Keratinocyte (primary cell): Measurements from ENCODE around the gene VARS1. TPM values are rescaled to one million over a fixed set of nuclear protein-coding genes. Genes with fewer than 3 reads are reported as not detected.
"Not testable (repeated sequence)": the region's sequence is repeated elsewhere in the genome, so short reads cannot be mapped to it uniquely, and the experiment has no call there.

ENCODE experiments used
- DNase-seq: peaks from one replicate; pipeline ENCODE4 v3.0.0-alpha.2; 2011; ENCODE audit warnings: low read depth, missing footprints, low spot score
- FAIRE-seq: peaks from 2 replicates; lab custom pipeline; 2011; peaks lifted over from hg19 to GRCh38; lab: Jason Lieb, UNC
- H2AFZ ChIP-seq: 2 replicates; pipeline ENCODE4 v1.6.0; 2012; ENCODE audit warnings: low read length, control low read depth, inconsistent platforms; ENCODE audit not compliant: control insufficient read depth
- H3K27ac ChIP-seq: 2 replicates; pipeline ENCODE4 v1.5.1; 2011; ENCODE audit warnings: low read length; ENCODE audit not compliant: control insufficient read depth, insufficient read depth
- H3K27me3 ChIP-seq: 3 replicates; pipeline ENCODE4 v1.6.0; 2011; ENCODE audit warnings: low read length; ENCODE audit not compliant: control insufficient read depth, insufficient read depth; ENCODE audit errors: extremely low read depth
- H3K36me3 ChIP-seq, 2 experiments: 2 replicates in 1 of 2; 3 replicates in 1 of 2; pipeline ENCODE4 v1.5.1; 2011; ENCODE audit warnings: low read length in 2 of 2, mild to moderate bottlenecking in 1 of 2; ENCODE audit not compliant: control insufficient read depth in 2 of 2, insufficient read depth in 2 of 2; ENCODE audit errors: extremely low read depth in 1 of 2
- H3K4me1 ChIP-seq: 3 replicates; pipeline ENCODE4 v1.5.1; 2011; ENCODE audit warnings: low read length; ENCODE audit not compliant: control insufficient read depth, insufficient read depth; ENCODE audit errors: extremely low read depth
- H3K4me2 ChIP-seq: 3 replicates; pipeline ENCODE4 v1.6.0; 2011; ENCODE audit warnings: low read depth, low read length; ENCODE audit not compliant: control insufficient read depth, insufficient read depth; ENCODE audit errors: extremely low read depth
- H3K4me3 ChIP-seq, 3 experiments: fragments of 200-600 bp in 1 of 3; sonication (generic) in 1 of 3; 2 replicates in 2 of 3; 3 replicates in 1 of 3; pipeline ENCODE4 v1.5.1; 2011 to 2016; ENCODE audit warnings: low read length in 3 of 3, mild to moderate bottlenecking in 3 of 3, control low read depth in 2 of 3, inconsistent platforms in 1 of 3, low read depth in 1 of 3, mixed read lengths in 1 of 3, mixed run types in 1 of 3, moderate library complexity in 1 of 3; ENCODE audit not compliant: control insufficient read depth in 2 of 3, insufficient read depth in 2 of 3; ENCODE audit errors: extremely low read depth in 1 of 3
- H3K79me2 ChIP-seq: 2 replicates; pipeline ENCODE4 v1.6.0; 2012; ENCODE audit warnings: low read length; ENCODE audit not compliant: control insufficient read depth, insufficient read depth
- H3K9ac ChIP-seq: 3 replicates; pipeline ENCODE4 v1.6.0; 2011; ENCODE audit warnings: low read length; ENCODE audit not compliant: control insufficient read depth, insufficient read depth; ENCODE audit errors: extremely low read depth
- H3K9me1 ChIP-seq: 3 replicates; pipeline ENCODE4 v1.6.0; 2011; ENCODE audit warnings: low read length; ENCODE audit not compliant: control insufficient read depth, insufficient read depth; ENCODE audit errors: extremely low read depth
- H3K9me3 ChIP-seq: 2 replicates; pipeline ENCODE4 v1.5.1; 2012; ENCODE audit warnings: low read depth, low read length; ENCODE audit not compliant: control insufficient read depth
- H4K20me1 ChIP-seq: 3 replicates; pipeline ENCODE4 v1.6.0; 2011; ENCODE audit warnings: low read length; ENCODE audit not compliant: control insufficient read depth, insufficient read depth; ENCODE audit errors: extremely low read depth
- CTCF ChIP-seq, 3 experiments: IDR thresholded peaks in 1 of 3; conservative IDR thresholded peaks in 1 of 3; optimal IDR thresholded peaks in 1 of 3; 2 replicates in 2 of 3; 3 replicates in 1 of 3; pipeline versions ENCODE3 to v1.5.1; 2011; ENCODE audit warnings: low read length in 3 of 3, mild to moderate bottlenecking in 3 of 3, moderate library complexity in 2 of 3, control low read depth in 1 of 3, inconsistent platforms in 1 of 3; ENCODE audit not compliant: insufficient read depth in 2 of 3; ENCODE audit errors: extremely low read depth in 1 of 3
- EZH2 ChIP-seq: IDR thresholded peaks from one replicate; pipeline ENCODE4 v1.6.1; 2012; ENCODE audit warnings: inconsistent platforms, mild to moderate bottlenecking, low read length, moderate library complexity
- dilution Hi-C: fragments of 300-500 bp; cut with MboI; formaldehyde crosslinking; loops from one replicate; pipeline ENCODE4 v1.7.0; 2020; ENCODE audit warnings: low sequenced_read_pairs; ENCODE audit not compliant: extremely low pct_ligation_motif_present
- polyA plus RNA-seq, 5 experiments: library from polyadenylated mRNA; depleted of rRNA in 3 of 5; stranded (reverse) in 3 of 5; stranded (forward) in 1 of 5; unstranded in 1 of 5; fragments of >200 nt; gene quantifications; 1 replicate in 1 of 5; 2 replicates in 3 of 5; 3 replicates in 1 of 5; pipeline versions ENCODE4 v1.2.1 to v1.2.3, GENCODE V29; 2011 to 2012; ENCODE audit warnings: missing spikeins in 2 of 5, low read depth in 1 of 5, low replicate concordance in 1 of 5

The VARS1 gene
- polyA plus RNA-seq, 1 donor (not counting 4 experiments of a cell fraction or from before 2014, with no cell fraction given): 26.3 TPM

- no peaks in the 10 kb centered on the region for H4K20me1 ChIP-seq
- peak overlapping the region; percentile 42 to 80 (median 70) for H3K4me3 ChIP-seq
- peaks cover 54% of the 10 kb centered on the region for H3K4me1 ChIP-seq
- H3K9me1 ChIP-seq: no peaks in the 10 kb centered on the region
- TF ChIP-seq EZH2: no peak
- no peak for TF ChIP-seq CTCF (optimal IDR thresholded peaks at IDR 0.05 in 1 of 3, IDR thresholded peaks at IDR 0.05 in 1 of 3, conservative IDR thresholded peaks at IDR 0.05 in 1 of 3; ENCODE audit: extremely low read depth in 1 of 3, insufficient read depth in 2 of 3, low read length in 3 of 3)
- FAIRE-seq (no peak), DNase-seq (no peak)
- no peaks in the 10 kb centered on the region for H3K36me3 ChIP-seq
- H2AFZ ChIP-seq: peak overlapping the region; percentile 41
- H3K9me3 ChIP-seq: no peaks in the 10 kb centered on the region
- dilution Hi-C loops: no loop called here
- H3K4me2 ChIP-seq: peak overlapping the region; percentile 73
- peak overlapping the region; percentile 86 for H3K9ac ChIP-seq
- peaks cover 22% of the 10 kb centered on the region for H3K79me2 ChIP-seq
- H3K27ac ChIP-seq: peak overlapping the region; percentile 96
- H3K27me3 ChIP-seq: no peaks in the 10 kb centered on the region
Observed at GRCh38 chr6:31822036-31822821, 26.7 kb upstream of the VARS1 start.

- TF ChIP-seq EZH2: no peak
- TF ChIP-seq CTCF (optimal IDR thresholded peaks at IDR 0.05 in 1 of 3, IDR thresholded peaks at IDR 0.05 in 1 of 3, conservative IDR thresholded peaks at IDR 0.05 in 1 of 3; ENCODE audit: extremely low read depth in 1 of 3, insufficient read depth in 2 of 3, low read length in 3 of 3): no peak
- H3K4me1 ChIP-seq: peaks cover 50% of the 10 kb centered on the region
- H3K4me2 ChIP-seq: peak overlapping the region; percentile 73
- DNase-seq: no peak
- peak overlapping the region; percentile 86 for H3K9ac ChIP-seq
- no peaks in the 10 kb centered on the region for H3K9me1 ChIP-seq
- H3K79me2 ChIP-seq: peaks cover 23% of the 10 kb centered on the region
- H3K27me3 ChIP-seq: no peaks in the 10 kb centered on the region
- dilution Hi-C loops: no loop called here
- H2AFZ ChIP-seq: peak overlapping the region; percentile 27
- H3K4me3 ChIP-seq: peak overlapping the region; percentile 42 to 80 (median 70)
- H4K20me1 ChIP-seq: no peaks in the 10 kb centered on the region
- peak overlapping the region; percentile 96 for H3K27ac ChIP-seq
- no peaks in the 10 kb centered on the region for H3K36me3 ChIP-seq
- no peak for FAIRE-seq
- H3K9me3 ChIP-seq: no peaks in the 10 kb centered on the region
Observed at GRCh38 chr6:31821301-31822035, 25.9 kb upstream of the VARS1 start.

DNA sequence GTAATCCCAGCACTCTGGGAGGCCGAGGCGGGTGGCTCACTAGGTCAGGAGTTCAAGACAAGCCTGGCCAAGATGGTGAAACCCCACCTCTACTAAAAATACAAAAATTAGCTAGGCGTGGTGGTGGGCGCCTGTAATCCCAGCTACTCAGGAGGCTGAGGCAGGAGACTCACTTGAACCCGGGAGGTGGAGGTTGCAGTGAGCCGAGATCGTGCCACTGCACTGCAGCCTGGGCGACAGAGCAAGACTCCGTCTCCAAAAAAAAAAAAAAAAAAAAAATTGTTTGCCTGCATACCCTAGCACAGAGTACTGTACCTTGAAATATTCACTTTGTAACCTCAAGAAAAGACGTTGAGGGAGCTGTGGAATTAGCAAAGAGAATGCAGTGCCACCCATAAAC lies 24.8 kb upstream of the VARS1 start:
- dilution Hi-C loops, H3K4me2 ChIP-seq, H3K9me3 ChIP-seq, H3K9ac ChIP-seq, H3K9me1 ChIP-seq, H2AFZ ChIP-seq, FAIRE-seq, H4K20me1 ChIP-seq, DNase-seq, H3K27me3 ChIP-seq, H3K4me3 ChIP-seq, H3K36me3 ChIP-seq, H3K27ac ChIP-seq: not testable (repeated sequence)
- H3K4me1 ChIP-seq: peaks cover 42% of the 10 kb centered on the region
- H3K79me2 ChIP-seq: peaks cover 26% of the 10 kb centered on the region
